Panc1 (cell line): ENCODE measurements around the gene ALG10B. TPM values are rescaled to one million over a fixed set of nuclear protein-coding genes. Genes with fewer than 3 reads are reported as not detected.

Experiments used
- ATAC-seq: fragments of 200-7000 bp; cut with Tn5 transposase; 2 replicates; pipeline ENCODE4 v1.9.1; 2020; ENCODE audit warnings: mild to moderate bottlenecking, moderate library complexity
- BruUV-seq: library from RNA; stranded (reverse); fragments of 400-500 nt; replicated peaks from 2 replicates; lab custom pipeline; 2021; lab: Mats Ljungman, UMichigan
- CTCF ChIA-PET: fragments of 300-600 bp; sonication (Branson Sonifier 250); formaldehyde crosslinking; loops from one replicate; lab custom pipeline; 2022; ENCODE audit warnings: antibody characterized with exemption; lab: Charles Lee
- POLR2A ChIA-PET: fragments of 300-600 bp; sonication (Branson Sonifier 250); formaldehyde crosslinking; loops from one replicate; lab custom pipeline; 2022; ENCODE audit warnings: antibody characterized with exemption; lab: Charles Lee
- DNase-seq: peaks from one replicate; pipeline ENCODE4 v3.0.0-alpha.2; 2010; ENCODE audit warnings: low read depth, low spot score
- H3K27ac ChIP-seq: 2 replicates; pipeline ENCODE4 v1.5.1; 2011; ENCODE audit warnings: mild to moderate bottlenecking, low read length, inconsistent platforms
- H3K27me3 ChIP-seq: fragments of 200-500 bp; sonication (Bioruptor generic); 2 replicates; pipeline ENCODE4 v1.6.0; 2014; ENCODE audit warnings: low read length, inconsistent platforms; ENCODE audit not compliant: control insufficient read depth, insufficient read depth
- H3K36me3 ChIP-seq: fragments of 200-500 bp; sonication (Bioruptor generic); 2 replicates; pipeline ENCODE4 v1.5.1; 2014; ENCODE audit warnings: inconsistent platforms, mild to moderate bottlenecking, low read length, moderate library complexity; ENCODE audit not compliant: control insufficient read depth, insufficient read depth
- H3K4me1 ChIP-seq: 2 replicates; pipeline ENCODE4 v1.5.1; 2011; ENCODE audit warnings: inconsistent platforms, mild to moderate bottlenecking, low read length, moderate library complexity; ENCODE audit not compliant: control insufficient read depth, insufficient read depth
- H3K4me3 ChIP-seq, 2 experiments: 2 replicates each; pipeline ENCODE4 v1.5.1; 2011 to 2012; ENCODE audit warnings: low read depth in 2 of 2, low read length in 2 of 2, mild to moderate bottlenecking in 2 of 2, inconsistent platforms in 1 of 2, moderate library complexity in 1 of 2
- H3K9me3 ChIP-seq: fragments of 200-500 bp; sonication (Bioruptor generic); 2 replicates; pipeline ENCODE4 v1.5.1; 2014; ENCODE audit warnings: low read depth, mild to moderate bottlenecking, inconsistent platforms, low read length, moderate library complexity; ENCODE audit not compliant: control insufficient read depth, insufficient read depth
- CTCF ChIP-seq: fragments of 450-650 bp; IDR thresholded peaks from 2 replicates; pipeline ENCODE4 v1.5.1; 2017; ENCODE audit warnings: mild to moderate bottlenecking
- POLR2AphosphoS5 ChIP-seq: IDR thresholded peaks from 2 replicates; pipeline ENCODE4 v1.6.1; 2012; ENCODE audit warnings: mild to moderate bottlenecking, low read depth, low read length, moderate library complexity
- SIN3A ChIP-seq: IDR thresholded peaks from 2 replicates; pipeline ENCODE4 v1.6.1; 2012; ENCODE audit warnings: low read depth, mild to moderate bottlenecking, low read length, moderate library complexity, borderline replicate concordance; ENCODE audit not compliant: insufficient read depth
- TCF7L2 ChIP-seq: IDR thresholded peaks from 2 replicates; pipeline ENCODE4 v1.6.1; 2011; ENCODE audit warnings: mild to moderate bottlenecking, low read depth, low read length, inconsistent platforms
- in situ Hi-C: cut with HindIII; loops from 2 replicates; pipeline ENCODE4 v1.10.0; 2016; ENCODE audit warnings: low sequenced_read_pairs, low pct_unique_long_range_greater_than_20kb
- intact Hi-C: fragments of 100-400 bp; cut with micrococcal nuclease; formaldehyde crosslinking; loops from one replicate; pipeline ENCODE4 v1.10.0; 2022; ENCODE audit not compliant: unreplicated experiment
- total RNA-seq: library from RNA; stranded (reverse); gene quantifications from one replicate; pipeline ENCODE4 v1.2.1, GENCODE V29; 2021; ENCODE audit not compliant: unreplicated experiment
- TF ChIP-seq, protein P1 (sequence below), 2 experiments: IDR thresholded peaks; 2 replicates each; pipeline ENCODE4 v1.6.1; 2011 to 2012; ENCODE audit warnings: low read depth in 2 of 2, control low read depth in 1 of 2, low read length in 1 of 2, mild to moderate bottlenecking in 1 of 2, moderate library complexity in 1 of 2; ENCODE audit not compliant: insufficient read depth in 1 of 2

ALG10B gene
- total RNA-seq, 1 experiment from 2014 or later: 7.2 TPM

GRCh38 chr12:38269897-38270296 is 46.7 kb upstream of the ALG10B start:
- Histone ChIP-seq H3K27me3 (no peaks in the 10 kb centered on the region), H3K27ac (no peak overlapping the region), H3K9me3 (no peaks in the 10 kb centered on the region), H3K4me1 (no peaks in the 10 kb centered on the region), H3K4me3 (no peak overlapping the region), H3K36me3 (no peaks in the 10 kb centered on the region)
- DNase-seq (no peak), ATAC-seq (no peak)
- in situ Hi-C loops (no loop called here), intact Hi-C loops (no loop called here)
- ChIA-PET POLR2A (no interaction called here), CTCF (no interaction called here)
- no TSS peak for BruUV-seq
- TF ChIP-seq, protein P1, sequence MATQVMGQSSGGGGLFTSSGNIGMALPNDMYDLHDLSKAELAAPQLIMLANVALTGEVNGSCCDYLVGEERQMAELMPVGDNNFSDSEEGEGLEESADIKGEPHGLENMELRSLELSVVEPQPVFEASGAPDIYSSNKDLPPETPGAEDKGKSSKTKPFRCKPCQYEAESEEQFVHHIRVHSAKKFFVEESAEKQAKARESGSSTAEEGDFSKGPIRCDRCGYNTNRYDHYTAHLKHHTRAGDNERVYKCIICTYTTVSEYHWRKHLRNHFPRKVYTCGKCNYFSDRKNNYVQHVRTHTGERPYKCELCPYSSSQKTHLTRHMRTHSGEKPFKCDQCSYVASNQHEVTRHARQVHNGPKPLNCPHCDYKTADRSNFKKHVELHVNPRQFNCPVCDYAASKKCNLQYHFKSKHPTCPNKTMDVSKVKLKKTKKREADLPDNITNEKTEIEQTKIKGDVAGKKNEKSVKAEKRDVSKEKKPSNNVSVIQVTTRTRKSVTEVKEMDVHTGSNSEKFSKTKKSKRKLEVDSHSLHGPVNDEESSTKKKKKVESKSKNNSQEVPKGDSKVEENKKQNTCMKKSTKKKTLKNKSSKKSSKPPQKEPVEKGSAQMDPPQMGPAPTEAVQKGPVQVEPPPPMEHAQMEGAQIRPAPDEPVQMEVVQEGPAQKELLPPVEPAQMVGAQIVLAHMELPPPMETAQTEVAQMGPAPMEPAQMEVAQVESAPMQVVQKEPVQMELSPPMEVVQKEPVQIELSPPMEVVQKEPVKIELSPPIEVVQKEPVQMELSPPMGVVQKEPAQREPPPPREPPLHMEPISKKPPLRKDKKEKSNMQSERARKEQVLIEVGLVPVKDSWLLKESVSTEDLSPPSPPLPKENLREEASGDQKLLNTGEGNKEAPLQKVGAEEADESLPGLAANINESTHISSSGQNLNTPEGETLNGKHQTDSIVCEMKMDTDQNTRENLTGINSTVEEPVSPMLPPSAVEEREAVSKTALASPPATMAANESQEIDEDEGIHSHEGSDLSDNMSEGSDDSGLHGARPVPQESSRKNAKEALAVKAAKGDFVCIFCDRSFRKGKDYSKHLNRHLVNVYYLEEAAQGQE (IDR thresholded peaks at IDR 0.05; ENCODE audit: insufficient read depth in 1 of 2, low read depth in 2 of 2, low read length in 1 of 2): no peak
- TF ChIP-seq POLR2AphosphoS5: no peak
- TF ChIP-seq SIN3A: no peak
- TF ChIP-seq TCF7L2: no peak
- no peak for TF ChIP-seq CTCF

- intact Hi-C loops (no loop called here), in situ Hi-C loops (no loop called here)
- no peaks in the 10 kb centered on the region for H3K27me3 ChIP-seq
- no TSS peak for BruUV-seq
- no peak for TF ChIP-seq SIN3A
- TF ChIP-seq CTCF: no peak
- TF ChIP-seq POLR2AphosphoS5: no peak
- no peaks in the 10 kb centered on the region for H3K36me3 ChIP-seq
- ATAC-seq (no peak), DNase-seq (no peak)
- no peak overlapping the region for H3K27ac ChIP-seq
- ChIA-PET POLR2A (no interaction called here), CTCF (no interaction called here)
- H3K9me3 ChIP-seq: no peaks in the 10 kb centered on the region
- no peak overlapping the region for H3K4me3 ChIP-seq
- H3K4me1 ChIP-seq: no peaks in the 10 kb centered on the region
Measured at GRCh38 chr12:38279756-38280155, 36.8 kb upstream of the ALG10B start.

DNA sequence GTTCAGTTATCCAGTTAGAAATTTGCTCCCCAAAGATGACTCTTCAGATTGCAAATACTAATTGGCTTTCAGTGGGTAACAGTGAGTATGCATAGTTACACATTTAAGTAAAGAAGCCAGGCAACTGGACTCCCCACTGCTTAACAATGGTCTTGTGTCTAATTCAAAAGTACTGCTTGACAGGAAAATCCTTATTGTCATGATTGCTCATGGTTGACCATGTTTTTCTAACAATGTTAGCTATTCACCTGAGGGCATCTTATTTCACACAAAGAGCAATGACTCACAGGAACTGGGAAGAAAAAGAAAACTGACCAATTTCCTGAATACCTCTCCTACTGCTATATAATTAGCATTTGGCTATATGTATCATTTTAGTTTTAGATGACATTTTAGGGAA is 33.7 kb upstream of the ALG10B start:
- intact Hi-C loops (no loop called here), in situ Hi-C loops (no loop called here)
- H3K36me3 ChIP-seq: no peaks in the 10 kb centered on the region
- H3K27me3 ChIP-seq: no peaks in the 10 kb centered on the region
- ChIA-PET POLR2A (no interaction called here), CTCF (no interaction called here)
- no peaks in the 10 kb centered on the region for H3K4me1 ChIP-seq
- BruUV-seq: no TSS peak
- no peak overlapping the region for H3K27ac ChIP-seq
- no peaks in the 10 kb centered on the region for H3K9me3 ChIP-seq
- TF ChIP-seq, protein P1 (IDR thresholded peaks at IDR 0.05; ENCODE audit: insufficient read depth in 1 of 2, low read depth in 2 of 2, low read length in 1 of 2): no peak
- TF ChIP-seq POLR2AphosphoS5: no peak
- TF ChIP-seq SIN3A: no peak
- no peak for TF ChIP-seq CTCF
- no peak for TF ChIP-seq TCF7L2
- ATAC-seq: peak; percentile 84
- H3K4me3 ChIP-seq: no peak overlapping the region
- DNase-seq: peak; percentile 76
